GM12878 (cell line): ENCODE results near the gene OR5AC2. TPM values are rescaled to one million over a fixed set of nuclear protein-coding genes. Genes with fewer than 3 reads are reported as not detected.

ENCODE experiments used
- ATAC-seq: fragments of 200-7000 bp; cut with Tn5 transposase; 3 replicates; pipeline ENCODE4 v1.9.1; 2020; ENCODE audit warnings: mild to moderate bottlenecking, moderate library complexity
- BruUV-seq: library from RNA; stranded (reverse); fragments of 400-500 nt; replicated peaks from 2 replicates; lab custom pipeline; 2021; lab: Mats Ljungman, UMichigan
- CTCF ChIA-PET: fragments of 300-600 bp; sonication (Branson Sonifier 250); formaldehyde crosslinking; extraction: SDS; loops from one replicate; lab custom pipeline; 2021; ENCODE audit warnings: inconsistent platforms; lab: Yijun Ruan, JAX
- POLR2A ChIA-PET: fragments of 350-600 bp; formaldehyde crosslinking; extraction: SDS; loops from one replicate; lab custom pipeline; 2021; ENCODE audit warnings: inconsistent platforms; lab: Charles Lee
- RAD21 ChIA-PET: fragments of 300-600 bp; sonication (Branson Sonifier 250); formaldehyde crosslinking; loops from one replicate; lab custom pipeline; 2023; ENCODE audit warnings: antibody characterized with exemption; ENCODE audit not compliant: unreplicated experiment; lab: Charles Lee
- SMC1A ChIA-PET: fragments of 300-600 bp; sonication (Branson Sonifier 250); formaldehyde crosslinking; loops from one replicate; lab custom pipeline; 2023; ENCODE audit not compliant: unreplicated experiment, uncharacterized antibody; lab: Charles Lee
- DNase-seq: peaks from one replicate; pipeline ENCODE4 v3.0.0-alpha.2; 2011; ENCODE audit warnings: low read depth, low spot score
- FAIRE-seq: peaks from 3 replicates; lab custom pipeline; 2011; peaks lifted over from hg19 to GRCh38; lab: Jason Lieb, UNC
- H2AFZ ChIP-seq: 2 replicates; pipeline ENCODE4 v1.6.0; 2011; ENCODE audit warnings: low read depth, low read length, control low read depth; ENCODE audit not compliant: control insufficient read depth
- H3K27ac ChIP-seq: 2 replicates; pipeline ENCODE4 v1.5.1; 2011; ENCODE audit warnings: control low read depth; ENCODE audit not compliant: control insufficient read depth, insufficient read depth
- H3K27me3 ChIP-seq, 2 experiments: replicated peaks in 1 of 2; 2 replicates each; pipeline versions ENCODE4 v1.6.0 to v1.6.1; 2011; ENCODE audit warnings: low read length in 1 of 2; ENCODE audit not compliant: control insufficient read depth in 2 of 2, insufficient read depth in 2 of 2
- H3K36me3 ChIP-seq, 2 experiments: 2 replicates each; pipeline ENCODE4 v1.5.1; 2011; ENCODE audit warnings: low read length in 1 of 2; ENCODE audit not compliant: control insufficient read depth in 2 of 2, insufficient read depth in 2 of 2
- H3K4me1 ChIP-seq: 2 replicates; pipeline ENCODE4 v1.6.1; 2011; ENCODE audit warnings: mild to moderate bottlenecking, low read length, moderate library complexity, mixed read lengths; ENCODE audit not compliant: control insufficient read depth, insufficient read depth
- H3K4me2 ChIP-seq: 2 replicates; pipeline ENCODE4 v1.6.0; 2011; ENCODE audit warnings: control low read depth; ENCODE audit not compliant: control insufficient read depth, insufficient read depth
- H3K4me3 ChIP-seq: fragments of 200-600 bp; sonication (generic); 2 replicates; pipeline ENCODE4 v1.5.1; 2016
- H3K79me2 ChIP-seq: 2 replicates; pipeline ENCODE4 v1.6.0; 2011; ENCODE audit warnings: low read length; ENCODE audit not compliant: control insufficient read depth, insufficient read depth
- H3K9ac ChIP-seq: 2 replicates; pipeline ENCODE4 v1.8.0; 2011; ENCODE audit warnings: low read length, control low read depth, mixed read lengths; ENCODE audit not compliant: control insufficient read depth, insufficient read depth
- H3K9me3 ChIP-seq: replicated peaks from 3 replicates; pipeline ENCODE4 v1.5.1; 2011; ENCODE audit warnings: mild to moderate bottlenecking, low read length; ENCODE audit not compliant: control insufficient read depth, insufficient read depth
- H4K20me1 ChIP-seq: 2 replicates; pipeline ENCODE4 v1.6.0; 2011; ENCODE audit not compliant: control insufficient read depth, insufficient read depth
- NFIC ChIP-seq: IDR thresholded peaks from 2 replicates; pipeline ENCODE4 v1.6.1; 2012; ENCODE audit warnings: low read depth, mild to moderate bottlenecking, inconsistent platforms, low read length, moderate library complexity
- NFXL1 ChIP-seq: fragments of 450-650 bp; IDR thresholded peaks from 2 replicates; pipeline ENCODE4 v1.6.1; 2017; ENCODE audit warnings: antibody characterized with exemption, mild to moderate bottlenecking, borderline replicate concordance
- RAD21 ChIP-seq: IDR thresholded peaks from 2 replicates; pipeline ENCODE4 v1.6.1; 2011; ENCODE audit warnings: mild to moderate bottlenecking, low read depth, low read length, moderate library complexity; ENCODE audit not compliant: insufficient read depth
- STAT1 ChIP-seq: fragments of 450-650 bp; conservative IDR thresholded peaks from 2 replicates; pipeline ENCODE4 v1.6.1; 2014; ENCODE audit warnings: antibody characterized with exemption, mild to moderate bottlenecking
- TBL1XR1 ChIP-seq: IDR thresholded peaks from 2 replicates; pipeline ENCODE4 v1.6.1; 2012; ENCODE audit warnings: low read depth, low read length, improper control_type of control experiment
- TCF7 ChIP-seq: IDR thresholded peaks from 2 replicates; pipeline ENCODE4 v1.6.1; 2014; ENCODE audit warnings: antibody characterized with exemption, borderline replicate concordance
- in situ Hi-C: fragments of 300-500 bp; cut with MboI; formaldehyde crosslinking; loops from 9 replicates; pipeline ENCODE4 v1.14.3; 2018; ENCODE audit warnings: mixed read lengths
- intact Hi-C: fragments of 100-400 bp; cut with micrococcal nuclease; formaldehyde crosslinking; loops from one replicate; pipeline ENCODE4 v1.14.2; 2022; ENCODE audit not compliant: unreplicated experiment
- polyA plus RNA-seq, 11 experiments: library from polyadenylated mRNA; depleted of rRNA in 4 of 11; unstranded in 6 of 11; stranded (reverse) in 5 of 11; fragments of >200 nt; fragmentation: Nextera tagmentation in 4 of 11; fragmentation: Illumina TruSeq in 1 of 11; extraction: Ambion mirVana in 4 of 11; extraction: Trizol in 1 of 11; gene quantifications; 1 replicate in 1 of 11; 2 replicates in 10 of 11; pipeline versions ENCODE4 v1.2.1 to v1.2.3, GENCODE V29; 2011 to 2016; ENCODE audit warnings: inconsistent platforms in 2 of 11, missing spikeins in 2 of 11, low read depth in 1 of 11
- total RNA-seq, 4 experiments: library from RNA; depleted of rRNA in 3 of 4; stranded (reverse); fragments of >200 nt in 3 of 4; fragmentation: Illumina TruSeq in 1 of 4; extraction: Trizol in 1 of 4; gene quantifications; 2 replicates each; pipeline versions ENCODE4 v1.2.1 to v1.2.3, GENCODE V29; 2013 to 2021
- TF ChIP-seq, protein P1 (sequence below): IDR thresholded peaks from 2 replicates; pipeline ENCODE4 v1.6.1; 2011; ENCODE audit warnings: low read depth, mild to moderate bottlenecking, low read length, moderate library complexity, borderline replicate concordance; ENCODE audit errors: extremely low read depth
- TF ChIP-seq, protein P2 (sequence below): fragments of 450-650 bp; IDR thresholded peaks from 2 replicates; pipeline ENCODE4 v1.6.1; 2016; ENCODE audit warnings: mild to moderate bottlenecking, moderate library complexity, borderline replicate concordance

OR5AC2 gene
- total and polyA plus RNA-seq, 10 of the 15 experiments (the other 5 are each of a cell fraction or from before 2014, with no cell fraction given): not detected

DNA sequence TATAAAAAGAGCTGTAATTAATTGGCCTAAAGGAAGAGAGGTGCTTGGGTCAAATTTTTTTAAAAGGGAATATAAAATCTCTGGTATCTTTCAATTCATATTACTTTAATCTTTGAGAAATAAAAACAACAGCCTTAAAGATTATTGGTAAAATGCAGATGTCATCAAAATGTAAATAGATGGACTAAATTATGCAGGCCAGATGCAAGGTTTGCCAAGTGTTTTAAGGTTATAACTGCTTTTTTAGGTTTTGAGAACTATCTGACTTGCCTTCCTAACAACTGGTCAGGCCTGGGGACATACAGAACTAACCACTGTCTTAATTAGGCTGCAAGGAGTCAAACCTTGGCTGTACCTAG is 23.6 kb downstream of the OR5AC2 start:
- H3K27me3 ChIP-seq: no peaks in the 10 kb centered on the region
- RAD21 ChIA-PET: no interaction called here
- no peak for ATAC-seq
- no peaks in the 10 kb centered on the region for H3K9me3 ChIP-seq
- intact Hi-C loops (no loop called here), in situ Hi-C loops (no loop called here)
- SMC1A ChIA-PET: no interaction called here
- FAIRE-seq: no peak
- CTCF ChIA-PET: no interaction called here
- no peak overlapping the region for H3K27ac ChIP-seq
- no peaks in the 10 kb centered on the region for H3K4me1 ChIP-seq
- no peak overlapping the region for H3K9ac ChIP-seq
- H4K20me1 ChIP-seq: no peaks in the 10 kb centered on the region
- H3K4me3 ChIP-seq: no peak overlapping the region
- BruUV-seq: no TSS peak
- H3K4me2 ChIP-seq: no peak overlapping the region
- H3K79me2 ChIP-seq: no peaks in the 10 kb centered on the region
- DNase-seq: no peak
- no peaks in the 10 kb centered on the region for H3K36me3 ChIP-seq
- POLR2A ChIA-PET: no interaction called here
- TF ChIP-seq, protein P1, sequence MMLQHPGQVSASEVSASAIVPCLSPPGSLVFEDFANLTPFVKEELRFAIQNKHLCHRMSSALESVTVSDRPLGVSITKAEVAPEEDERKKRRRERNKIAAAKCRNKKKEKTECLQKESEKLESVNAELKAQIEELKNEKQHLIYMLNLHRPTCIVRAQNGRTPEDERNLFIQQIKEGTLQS: no peak
- TF ChIP-seq RAD21 (no peak), NFIC (no peak), TCF7 (no peak), STAT1 (no peak), TBL1XR1 (no peak), NFXL1 (no peak)
- TF ChIP-seq, protein P2, sequence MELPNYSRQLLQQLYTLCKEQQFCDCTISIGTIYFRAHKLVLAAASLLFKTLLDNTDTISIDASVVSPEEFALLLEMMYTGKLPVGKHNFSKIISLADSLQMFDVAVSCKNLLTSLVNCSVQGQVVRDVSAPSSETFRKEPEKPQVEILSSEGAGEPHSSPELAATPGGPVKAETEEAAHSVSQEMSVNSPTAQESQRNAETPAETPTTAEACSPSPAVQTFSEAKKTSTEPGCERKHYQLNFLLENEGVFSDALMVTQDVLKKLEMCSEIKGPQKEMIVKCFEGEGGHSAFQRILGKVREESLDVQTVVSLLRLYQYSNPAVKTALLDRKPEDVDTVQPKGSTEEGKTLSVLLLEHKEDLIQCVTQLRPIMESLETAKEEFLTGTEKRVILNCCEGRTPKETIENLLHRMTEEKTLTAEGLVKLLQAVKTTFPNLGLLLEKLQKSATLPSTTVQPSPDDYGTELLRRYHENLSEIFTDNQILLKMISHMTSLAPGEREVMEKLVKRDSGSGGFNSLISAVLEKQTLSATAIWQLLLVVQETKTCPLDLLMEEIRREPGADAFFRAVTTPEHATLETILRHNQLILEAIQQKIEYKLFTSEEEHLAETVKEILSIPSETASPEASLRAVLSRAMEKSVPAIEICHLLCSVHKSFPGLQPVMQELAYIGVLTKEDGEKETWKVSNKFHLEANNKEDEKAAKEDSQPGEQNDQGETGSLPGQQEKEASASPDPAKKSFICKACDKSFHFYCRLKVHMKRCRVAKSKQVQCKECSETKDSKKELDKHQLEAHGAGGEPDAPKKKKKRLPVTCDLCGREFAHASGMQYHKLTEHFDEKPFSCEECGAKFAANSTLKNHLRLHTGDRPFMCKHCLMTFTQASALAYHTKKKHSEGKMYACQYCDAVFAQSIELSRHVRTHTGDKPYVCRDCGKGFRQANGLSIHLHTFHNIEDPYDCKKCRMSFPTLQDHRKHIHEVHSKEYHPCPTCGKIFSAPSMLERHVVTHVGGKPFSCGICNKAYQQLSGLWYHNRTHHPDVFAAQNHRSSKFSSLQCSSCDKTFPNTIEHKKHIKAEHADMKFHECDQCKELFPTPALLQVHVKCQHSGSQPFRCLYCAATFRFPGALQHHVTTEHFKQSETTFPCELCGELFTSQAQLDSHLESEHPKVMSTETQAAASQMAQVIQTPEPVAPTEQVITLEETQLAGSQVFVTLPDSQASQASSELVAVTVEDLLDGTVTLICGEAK: no peak
- no peak overlapping the region for H2AFZ ChIP-seq
